Loucy (cell line): Measurements from ENCODE around the gene LARP4B.

ENCODE experiments used
- CTCF ChIP-seq: fragments of 200-600 bp; sonication (generic); conservative IDR thresholded peaks from 2 replicates; pipeline ENCODE4 v1.5.1; 2014; ENCODE audit warnings: mild to moderate bottlenecking, antibody characterized with exemption, low read length
- EZH2phosphoT487 ChIP-seq: fragments of 200-600 bp; IDR thresholded peaks from 2 replicates; pipeline ENCODE4 v1.6.1; 2018; ENCODE audit warnings: antibody characterized with exemption, mild to moderate bottlenecking, moderate library complexity, borderline replicate concordance

GRCh38 chr10:948347-948746, 16.8 kb upstream of the LARP4B start:
- no peak for TF ChIP-seq EZH2phosphoT487
- TF ChIP-seq CTCF, result no peak
